ENCODE results near the gene GPBP1L1.

GRCh38 chr1:45666836-45667235, 19.5 kb downstream of the GPBP1L1 start:
- TF ChIP-seq CTCF (optimal IDR thresholded peaks at IDR 0.05 in 1 of 3, IDR thresholded peaks at IDR 0.05 in 1 of 3, conservative IDR thresholded peaks at IDR 0.05 in 1 of 3; ENCODE audit: extremely low read depth in 1 of 3, insufficient read depth in 2 of 3, low read length in 3 of 3) (no peak), EZH2 (IDR thresholded peaks at IDR 0.05; ENCODE audit: low read length) (no peak)
